Neuronal stem cell (in vitro differentiated cells): ENCODE results near the gene CXCL9. TPM values are rescaled to one million over a fixed set of nuclear protein-coding genes. Genes with fewer than 3 reads are reported as not detected.

Experiments used
- DNase-seq: peaks from one replicate; pipeline ENCODE4 v3.0.0-alpha.2; 2013; ENCODE audit warnings: low spot score
- H2AFZ ChIP-seq: one replicate; pipeline ENCODE4 v1.6.1; 2013; ENCODE audit warnings: mild to moderate bottlenecking, low read length, inconsistent platforms
- H2AK5ac ChIP-seq: 2 replicates; pipeline ENCODE4 v1.6.1; 2013; ENCODE audit warnings: low read depth, mild to moderate bottlenecking, inconsistent platforms, low read length, moderate library complexity, mixed read lengths
- H2BK120ac ChIP-seq: 2 replicates; pipeline ENCODE4 v1.6.1; 2013; ENCODE audit warnings: low read depth, mild to moderate bottlenecking, inconsistent platforms, low read length, moderate library complexity, mixed read lengths
- H2BK12ac ChIP-seq: one replicate; pipeline ENCODE4 v1.6.1; 2013; ENCODE audit warnings: low read length, inconsistent platforms
- H2BK15ac ChIP-seq: 2 replicates; pipeline ENCODE4 v1.6.1; 2013; ENCODE audit warnings: mild to moderate bottlenecking, low read length, inconsistent platforms, mixed read lengths
- H2BK5ac ChIP-seq: one replicate; pipeline ENCODE4 v1.6.1; 2013; ENCODE audit warnings: inconsistent platforms, mild to moderate bottlenecking, low read length, moderate library complexity
- H3K14ac ChIP-seq: one replicate; pipeline ENCODE4 v1.6.1; 2013; ENCODE audit warnings: low read length, inconsistent platforms
- H3K18ac ChIP-seq: 2 replicates; pipeline ENCODE4 v1.6.1; 2013; ENCODE audit warnings: low read length, inconsistent platforms
- H3K23ac ChIP-seq: 2 replicates; pipeline ENCODE4 v1.6.1; 2013; ENCODE audit warnings: low read depth, mild to moderate bottlenecking, mixed read lengths, low read length, inconsistent platforms; ENCODE audit not compliant: poor library complexity
- H3K27ac ChIP-seq: replicated peaks from 3 replicates; pipeline ENCODE4 v1.5.1; 2013; ENCODE audit warnings: low read length, inconsistent platforms
- H3K27me3 ChIP-seq, 3 experiments: 2 replicates each; pipeline ENCODE4 v1.6.1; 2013; ENCODE audit warnings: low read length in 3 of 3, mild to moderate bottlenecking in 2 of 3, inconsistent platforms in 1 of 3, low read depth in 1 of 3, mixed read lengths in 1 of 3, moderate library complexity in 1 of 3; ENCODE audit not compliant: control insufficient read depth in 3 of 3, insufficient read depth in 3 of 3
- H3K36me3 ChIP-seq, 2 donors: replicated peaks in 1 of 2; 2 replicates each; pipeline ENCODE4 v1.6.1; 2013; ENCODE audit warnings: low read length in 2 of 2; ENCODE audit not compliant: control insufficient read depth in 2 of 2, insufficient read depth in 2 of 2
- H3K4ac ChIP-seq: 2 replicates; pipeline ENCODE4 v1.6.1; 2013; ENCODE audit warnings: inconsistent platforms, mild to moderate bottlenecking, low read length, moderate library complexity
- H3K4me1 ChIP-seq, 2 donors: 1 replicate in 1 of 2; 2 replicates in 1 of 2; pipeline ENCODE4 v1.6.1; 2013; ENCODE audit warnings: low read length in 2 of 2, low read depth in 1 of 2; ENCODE audit not compliant: control insufficient read depth in 2 of 2, insufficient read depth in 1 of 2
- H3K4me2 ChIP-seq: one replicate; pipeline ENCODE4 v1.6.1; 2013; ENCODE audit warnings: mild to moderate bottlenecking, low read length, inconsistent platforms; ENCODE audit not compliant: insufficient read depth, poor library complexity, severe bottlenecking
- H3K4me3 ChIP-seq, 2 donors: 2 replicates each; pipeline ENCODE4 v1.5.1; 2013; ENCODE audit warnings: low read length in 2 of 2, mild to moderate bottlenecking in 2 of 2, inconsistent platforms in 1 of 2, moderate library complexity in 1 of 2
- H3K79me1 ChIP-seq: one replicate; pipeline ENCODE4 v1.6.1; 2013; ENCODE audit warnings: low read depth, mild to moderate bottlenecking, inconsistent platforms, low read length, moderate library complexity
- H3K9ac ChIP-seq: one replicate; pipeline ENCODE4 v1.6.1; 2013; ENCODE audit warnings: mild to moderate bottlenecking, low read depth, low read length, inconsistent platforms; ENCODE audit not compliant: poor library complexity
- H3K9me3 ChIP-seq, 2 donors: replicated peaks in 1 of 2; 2 replicates each; pipeline versions ENCODE3 to v1.6.1; 2013; ENCODE audit warnings: low read length in 2 of 2, mild to moderate bottlenecking in 2 of 2, inconsistent platforms in 1 of 2, low read depth in 1 of 2, mixed read lengths in 1 of 2, moderate library complexity in 1 of 2; ENCODE audit not compliant: control insufficient read depth in 2 of 2, insufficient read depth in 1 of 2
- H4K8ac ChIP-seq: one replicate; pipeline ENCODE4 v1.6.1; 2013; ENCODE audit warnings: low read depth, mild to moderate bottlenecking, inconsistent platforms, low read length, moderate library complexity
- H4K91ac ChIP-seq: one replicate; pipeline ENCODE4 v1.6.1; 2013; ENCODE audit warnings: low read length, low read depth, mild to moderate bottlenecking, inconsistent platforms; ENCODE audit not compliant: poor library complexity
- WGBS, 2 donors: extraction: QIAGEN DNeasy Blood & Tissue Kit; methylation state at CpG; one replicate each; pipeline ENCODE4 v1.1.7; 2013; ENCODE audit warnings: missing lambda C conversion rate in 2 of 2, mixed read lengths in 1 of 2; ENCODE audit not compliant: insufficient read length in 2 of 2, insufficient replicate concordance in 1 of 2; ENCODE audit errors: extremely low coverage in 2 of 2; 5-methylcytosine and 5-hydroxymethylcytosine counted together
- polyA plus RNA-seq, 2 experiments: library from polyadenylated mRNA; stranded (reverse); fragments of 200-250 nt; gene quantifications; one replicate each; pipeline ENCODE4 v1.2.3, GENCODE V29; 2013

The CXCL9 gene
- polyA plus RNA-seq (2013, experiment 1 of 2), result not detected
- not detected for polyA plus RNA-seq (2013, experiment 2 of 2)

DNA sequence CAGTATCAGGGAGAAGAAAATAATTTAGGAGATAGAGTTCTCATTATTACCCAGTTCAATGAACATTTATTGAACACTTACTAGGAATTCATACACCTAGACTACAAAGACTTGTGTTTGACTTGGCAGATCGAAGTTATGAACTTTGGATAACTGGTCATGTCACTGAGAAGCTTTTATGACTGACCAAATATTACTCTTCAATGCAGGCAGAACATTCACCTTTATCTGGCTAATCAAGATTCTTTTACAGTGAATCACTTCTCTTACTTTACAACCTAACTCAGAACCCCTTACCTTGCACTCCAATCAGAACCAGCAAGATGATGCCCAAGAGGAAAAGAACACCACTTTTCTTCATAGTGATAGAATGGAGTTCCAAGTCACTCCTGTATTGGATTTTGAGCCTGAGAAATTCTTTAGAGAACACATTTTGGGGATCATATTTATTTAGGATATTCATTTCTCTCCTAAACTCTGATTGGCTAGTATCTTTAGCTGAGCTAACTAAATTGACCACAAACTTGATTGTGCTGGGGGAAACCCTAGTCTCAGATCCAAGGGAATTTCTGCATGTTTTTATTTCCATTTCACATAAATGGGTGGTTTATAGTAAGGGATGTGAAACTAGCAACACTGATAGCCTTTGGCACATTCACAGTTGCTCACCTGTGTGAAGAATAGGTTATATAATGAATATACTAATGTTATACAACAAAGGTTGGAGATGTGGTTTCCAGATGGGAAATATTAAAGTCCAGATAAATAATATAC lies at the start of gene CXCL9:
CXCL9 (minus strand) TSS at position 421 of the 774 bp plus-strand sequence; CDS start at position 361, 60 bp downstream.
- no peak within 1 kb of the TSS for H2BK120ac ChIP-seq
- no peak within 1 kb of the TSS for H3K18ac ChIP-seq
- H3K36me3 ChIP-seq, result no peaks in the 10 kb centered on the region
- H4K8ac ChIP-seq, result no peak within 1 kb of the TSS
- H3K14ac ChIP-seq, result no peak within 1 kb of the TSS
- H3K9me3 ChIP-seq, result no peaks in the 10 kb centered on the region
- no CpG with 5 or more reads among the region's 1 CpG for WGBS, 2 donors
- H3K23ac ChIP-seq, result no peak within 1 kb of the TSS
- H3K27me3 ChIP-seq, result peaks cover 0 to 3% (median 0%) of the 10 kb centered on the region in 3 experiments
- H3K4me2 ChIP-seq, result no peak within 1 kb of the TSS
- H3K27ac ChIP-seq, result no peak within 1 kb of the TSS
- H2BK5ac ChIP-seq, result no peak within 1 kb of the TSS
- no peak for DNase-seq
- H2AK5ac ChIP-seq, result no peak within 1 kb of the TSS
- H4K91ac ChIP-seq, result no peak within 1 kb of the TSS
- H2AFZ ChIP-seq, result no peak within 1 kb of the TSS
- H3K4ac ChIP-seq, result no peak within 1 kb of the TSS
- H3K79me1 ChIP-seq, result peaks cover 1% of the 10 kb centered on the region
- no peak within 1 kb of the TSS for H3K4me3 ChIP-seq
- peaks cover 4% of the 10 kb centered on the region in 2 donors for H3K4me1 ChIP-seq
- H2BK15ac ChIP-seq, result no peak within 1 kb of the TSS
- H3K9ac ChIP-seq, result no peak within 1 kb of the TSS
- no peak within 1 kb of the TSS for H2BK12ac ChIP-seq

DNA sequence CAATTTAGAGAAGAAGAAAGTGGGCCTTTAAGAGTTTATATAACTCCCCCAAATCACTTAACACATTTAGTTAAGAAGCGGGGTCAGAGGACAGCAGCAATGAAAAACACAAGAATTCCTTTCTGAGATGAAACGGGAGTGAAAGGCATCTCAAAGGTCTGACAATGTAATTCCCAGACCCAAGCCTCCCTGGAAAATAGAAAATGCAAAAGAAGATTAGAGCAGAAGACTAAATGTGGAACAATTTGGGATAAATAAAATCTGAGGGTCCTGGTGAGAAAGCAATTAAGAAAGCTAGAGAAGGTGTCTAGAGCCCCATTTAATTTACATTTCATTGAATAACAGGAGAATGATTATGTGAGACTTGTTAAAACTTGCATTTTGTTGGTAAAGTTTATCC lies 48.1 kb upstream of the CXCL9 start:
- Histone ChIP-seq H3K14ac (no peak overlapping the region), H2BK120ac (no peak overlapping the region), H3K36me3 (no peaks in the 10 kb centered on the region), H3K18ac (no peak overlapping the region), H4K8ac (no peak overlapping the region), H3K27me3 (peaks cover 0 to 35% (median 0%) of the 10 kb centered on the region in 3 experiments), H3K23ac (no peak overlapping the region), H2BK5ac (no peak overlapping the region), H2AK5ac (no peak overlapping the region), H3K4me2 (no peak overlapping the region), H2BK12ac (no peak overlapping the region), H3K4me1 (peaks cover 0 to 1% of the 10 kb centered on the region in 2 donors), H3K4ac (no peak overlapping the region), H3K79me1 (no peaks in the 10 kb centered on the region), H3K9ac (no peak overlapping the region), H3K9me3 (no peaks in the 10 kb centered on the region), H2BK15ac (no peak overlapping the region), H4K91ac (no peak overlapping the region), H2AFZ (no peak overlapping the region), H3K27ac (no peak overlapping the region), H3K4me3 (no peak overlapping the region)
- no peak for DNase-seq
- WGBS, 2 donors, result no CpG with 5 or more reads among the region's 2 CpGs

DNA sequence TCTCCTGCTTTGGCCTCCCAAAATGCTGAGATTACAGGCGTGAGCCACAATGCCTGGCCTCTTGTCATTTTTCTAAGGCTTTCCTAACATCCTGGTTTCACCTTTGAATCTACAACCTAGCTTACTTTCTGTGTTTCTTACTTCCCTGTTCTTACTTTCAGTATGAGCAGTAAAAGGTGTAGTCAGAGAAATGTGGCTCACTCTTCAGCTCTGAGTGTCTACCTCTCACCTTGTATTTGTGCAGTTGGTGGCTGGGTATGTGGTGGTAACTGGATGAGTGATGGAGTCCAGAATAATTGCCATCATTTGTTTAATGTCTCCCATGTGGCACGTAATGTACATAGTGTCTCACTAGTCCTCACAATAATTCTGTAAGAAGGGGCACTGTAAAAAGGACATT lies 47.7 kb upstream of the CXCL9 start:
- Histone ChIP-seq H3K14ac (no peak overlapping the region), H2BK5ac (no peak overlapping the region), H3K23ac (no peak overlapping the region), H3K79me1 (no peaks in the 10 kb centered on the region), H3K27ac (no peak overlapping the region), H2AFZ (no peak overlapping the region), H3K27me3 (peaks cover 0 to 35% (median 0%) of the 10 kb centered on the region in 3 experiments), H3K4me2 (no peak overlapping the region), H2AK5ac (no peak overlapping the region), H2BK120ac (no peak overlapping the region), H2BK12ac (no peak overlapping the region), H3K4ac (no peak overlapping the region), H2BK15ac (no peak overlapping the region), H3K9me3 (no peaks in the 10 kb centered on the region), H3K4me3 (no peak overlapping the region), H3K9ac (no peak overlapping the region), H3K18ac (no peak overlapping the region), H4K91ac (no peak overlapping the region), H3K36me3 (no peaks in the 10 kb centered on the region), H4K8ac (no peak overlapping the region), H3K4me1 (peaks cover 0 to 1% of the 10 kb centered on the region in 2 donors)
- DNase-seq, result no peak
- WGBS, 2 donors, result no CpG with 5 or more reads among the region's 2 CpGs

DNA sequence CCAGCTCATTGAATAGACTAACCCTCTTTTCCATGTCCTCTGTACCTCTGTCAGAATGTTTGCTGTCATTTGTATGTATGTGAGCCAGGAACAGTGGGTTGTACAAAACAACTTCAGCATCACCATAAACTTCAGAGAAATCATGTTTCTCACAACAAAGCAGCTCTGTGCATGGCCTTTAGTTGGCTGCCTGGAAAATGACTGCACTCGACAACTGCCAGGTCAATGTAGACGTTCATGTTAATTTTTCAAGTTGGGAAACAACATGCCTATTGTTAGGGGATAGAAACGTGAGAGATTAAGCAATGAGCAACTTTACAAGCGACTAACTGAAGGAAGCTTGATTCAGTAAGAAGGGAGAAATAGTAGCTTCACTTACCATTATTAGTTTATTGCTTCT lies 46.4 kb upstream of the CXCL9 start:
- Histone ChIP-seq H2AK5ac (no peak overlapping the region), H4K91ac (no peak overlapping the region), H3K18ac (no peak overlapping the region), H3K23ac (no peak overlapping the region), H3K4ac (no peak overlapping the region), H2BK15ac (no peak overlapping the region), H2BK5ac (no peak overlapping the region), H3K9me3 (no peaks in the 10 kb centered on the region), H3K4me3 (no peak overlapping the region), H3K4me2 (no peak overlapping the region), H4K8ac (no peak overlapping the region), H3K4me1 (peaks cover 0 to 1% of the 10 kb centered on the region in 2 donors), H3K14ac (no peak overlapping the region), H3K79me1 (no peaks in the 10 kb centered on the region), H3K27ac (no peak overlapping the region), H3K36me3 (no peaks in the 10 kb centered on the region), H3K27me3 (peaks cover 0 to 35% (median 0%) of the 10 kb centered on the region in 3 experiments), H2BK12ac (no peak overlapping the region), H3K9ac (no peak overlapping the region), H2BK120ac (no peak overlapping the region), H2AFZ (no peak overlapping the region)
- no CpG with 5 or more reads among the region's 4 CpGs for WGBS, 2 donors
- no peak for DNase-seq
